CD4-positive, alpha-beta T cell treated with Interleukin-1 beta for 1 hour (primary cell): ENCODE measurements around the gene SACM1L.
"Not testable (repeated sequence)": the region's sequence is repeated elsewhere in the genome, so short reads cannot be mapped to it uniquely, and the experiment has no call there.

ENCODE experiments used
- DNase-seq, 2 donors: peaks; one replicate each; pipeline ENCODE4 v3.0.0-alpha.2; 2020 to 2022

The SACM1L gene

DNA sequence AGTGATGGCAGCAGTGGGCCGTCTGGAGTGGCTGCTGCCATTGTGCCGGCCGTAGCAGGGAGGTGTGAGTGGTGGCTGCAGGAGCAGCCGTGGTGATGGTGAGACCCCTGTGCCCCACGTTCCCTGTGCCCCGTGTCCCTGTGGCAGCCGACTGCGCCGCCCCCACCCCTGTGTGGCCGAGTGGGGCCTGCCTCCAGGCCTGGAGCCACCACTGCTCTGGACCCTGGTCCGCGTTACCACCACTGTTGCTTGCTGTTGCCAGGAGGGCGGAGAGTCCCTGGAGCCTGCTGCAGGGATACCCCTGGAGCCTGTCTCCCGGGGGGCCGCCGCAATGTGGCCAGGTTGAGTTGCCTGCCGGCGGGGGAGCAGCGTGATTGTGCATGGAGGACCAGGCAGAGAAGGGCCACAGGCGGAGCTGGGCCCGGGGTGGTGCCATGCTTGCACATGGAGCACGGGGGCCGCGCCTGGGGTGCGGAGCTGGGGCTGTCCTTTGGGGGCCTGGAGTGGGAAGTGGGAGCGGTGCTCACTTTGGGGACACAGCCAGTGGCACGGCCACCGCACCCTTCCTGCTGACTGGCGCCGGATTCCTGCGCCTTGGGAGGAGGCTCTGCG, 57.1 kb downstream of the SACM1L start:
- DNase-seq, result no peak

DNA sequence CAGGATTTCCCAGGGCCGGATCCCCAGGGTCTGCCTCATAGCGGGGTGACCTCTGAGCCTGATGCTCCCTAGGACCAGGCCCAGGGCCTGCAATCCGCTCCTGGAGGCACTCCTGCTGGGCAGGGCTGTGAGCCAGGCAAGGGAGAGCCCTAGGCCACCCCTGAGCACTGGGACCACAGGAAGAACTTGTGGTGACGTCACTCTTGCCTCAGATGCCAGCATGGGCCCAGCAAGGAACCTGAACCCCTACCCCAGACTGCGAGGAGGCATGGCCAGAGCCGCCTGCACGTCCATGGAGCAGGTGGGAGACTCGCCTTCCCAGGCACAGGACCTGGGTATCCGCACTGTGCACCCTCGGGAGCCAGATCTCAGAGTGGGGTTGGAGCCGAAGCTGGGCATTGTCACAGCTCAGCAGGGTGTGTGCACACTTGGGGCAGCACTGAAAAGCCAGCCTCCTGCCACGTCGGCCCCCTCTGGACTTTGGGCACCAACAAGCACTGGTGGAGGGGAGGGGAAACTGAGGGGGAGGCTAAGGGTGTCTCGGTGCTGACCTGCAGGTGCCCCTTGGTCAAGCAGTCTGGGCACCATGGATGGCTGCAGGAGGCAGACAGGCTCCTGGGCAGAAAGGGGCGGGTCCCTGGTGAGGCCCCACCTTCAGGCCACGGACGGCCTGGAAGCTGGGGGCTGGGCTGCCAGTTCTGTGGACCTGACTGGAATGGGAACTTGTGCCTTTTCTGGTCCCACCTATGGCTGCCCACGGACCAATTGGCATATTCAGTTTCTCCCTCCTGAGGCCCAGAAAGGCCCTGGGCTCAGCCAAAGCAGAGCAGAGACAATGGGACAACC, 57.8 kb downstream of the SACM1L start:
- no peak for DNase-seq

DNA sequence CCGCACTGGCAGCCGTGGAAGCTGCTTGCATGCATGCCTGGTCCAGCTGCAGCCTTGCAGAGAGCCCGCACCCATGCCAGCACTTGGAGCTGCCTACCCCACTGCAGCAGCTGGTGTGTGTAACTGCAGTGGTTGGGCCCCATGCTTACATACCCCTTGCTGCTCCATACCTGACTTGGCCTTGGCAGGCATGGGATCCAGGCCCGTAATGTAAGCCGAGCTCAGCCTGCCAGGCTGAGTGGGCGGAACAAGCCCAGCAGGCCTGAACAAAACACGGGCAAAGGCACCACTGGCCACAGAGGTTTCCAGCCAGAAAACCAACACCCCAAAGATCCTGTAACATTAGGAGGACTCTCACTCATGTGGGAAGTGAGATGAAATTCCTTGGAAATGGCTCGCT, 58.9 kb downstream of the SACM1L start:
- no peak for DNase-seq

DNA sequence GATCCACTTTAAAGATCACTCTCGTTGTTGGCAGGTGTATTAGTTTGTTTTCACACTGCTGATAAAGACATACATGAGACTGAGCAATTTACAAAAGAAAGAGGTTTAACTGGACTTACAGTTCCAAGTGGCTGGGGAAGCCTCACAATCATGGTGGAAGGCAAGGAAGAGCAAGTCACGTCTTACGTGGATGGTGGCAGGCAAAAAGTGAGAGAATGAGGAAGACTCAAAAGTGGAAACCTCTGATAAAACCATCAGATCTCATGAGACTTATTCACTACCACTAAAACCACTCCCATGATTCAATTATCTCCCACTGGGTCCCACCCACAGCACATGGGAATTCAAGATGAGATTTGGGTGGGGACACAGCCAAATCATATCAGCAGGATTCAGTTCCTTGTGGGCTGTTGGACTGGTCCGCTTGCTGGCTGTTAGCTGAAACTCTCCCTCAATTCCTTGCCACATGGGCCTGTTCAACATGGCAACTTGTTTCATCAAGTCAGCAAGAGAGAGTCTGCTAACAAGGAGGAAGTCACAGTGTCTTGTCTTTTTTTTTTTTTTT, 59.9 kb downstream of the SACM1L start:
- DNase-seq, result not testable (repeated sequence)

DNA sequence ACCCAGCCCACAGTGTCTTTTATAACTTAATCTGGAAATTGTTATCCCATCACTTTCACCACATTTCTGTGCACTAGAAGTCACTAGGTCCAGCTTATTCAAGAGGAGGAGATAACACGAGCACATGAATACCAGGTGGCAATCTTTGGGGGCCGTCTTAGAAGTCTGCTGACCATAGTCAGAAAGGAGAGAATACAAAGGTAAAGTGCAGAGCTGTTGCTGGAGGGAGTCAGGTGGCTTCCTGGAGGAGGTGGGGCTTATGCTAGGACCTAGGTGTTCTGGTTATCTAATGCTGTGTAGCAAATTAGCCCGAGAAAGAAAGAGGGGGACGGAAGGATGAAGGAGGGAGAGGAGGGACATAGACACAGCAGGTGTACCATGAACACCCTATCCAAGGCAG, 60.7 kb downstream of the SACM1L start:
- no peak for DNase-seq

DNA sequence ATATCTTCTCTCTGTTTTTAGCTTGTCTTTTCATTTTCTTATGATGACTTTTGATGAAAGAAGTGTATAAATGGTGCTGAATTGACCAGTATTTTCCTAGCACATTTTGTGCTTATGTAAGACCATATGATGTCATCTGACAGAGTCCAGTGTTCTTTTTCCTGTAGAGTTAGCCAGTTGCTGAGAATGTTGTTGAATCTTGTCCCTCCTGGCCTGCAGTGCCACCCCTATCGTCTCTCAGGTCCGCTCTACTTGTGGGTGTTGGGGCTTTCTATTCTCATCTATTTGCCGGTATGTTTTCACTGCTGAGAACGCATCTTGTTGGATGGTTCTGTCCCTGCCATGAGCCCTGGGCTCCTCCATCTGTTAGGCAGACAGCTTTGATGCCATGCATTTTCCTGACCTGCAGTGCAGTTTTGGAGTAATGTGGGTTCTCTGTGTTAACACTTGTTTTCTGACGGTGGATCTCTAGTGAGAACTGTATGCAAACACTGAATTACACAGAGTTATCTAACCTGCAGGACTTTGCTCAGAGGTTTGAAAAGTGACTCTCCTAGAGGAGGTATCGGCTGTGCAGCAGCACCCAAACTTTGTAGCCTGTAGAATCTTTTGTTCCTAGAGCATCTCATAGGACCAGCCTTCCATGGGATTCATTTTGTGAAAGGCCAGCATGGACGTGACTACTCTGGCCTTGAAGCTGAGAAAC, 62.5 kb downstream of the SACM1L start:
- DNase-seq, result no peak

DNA sequence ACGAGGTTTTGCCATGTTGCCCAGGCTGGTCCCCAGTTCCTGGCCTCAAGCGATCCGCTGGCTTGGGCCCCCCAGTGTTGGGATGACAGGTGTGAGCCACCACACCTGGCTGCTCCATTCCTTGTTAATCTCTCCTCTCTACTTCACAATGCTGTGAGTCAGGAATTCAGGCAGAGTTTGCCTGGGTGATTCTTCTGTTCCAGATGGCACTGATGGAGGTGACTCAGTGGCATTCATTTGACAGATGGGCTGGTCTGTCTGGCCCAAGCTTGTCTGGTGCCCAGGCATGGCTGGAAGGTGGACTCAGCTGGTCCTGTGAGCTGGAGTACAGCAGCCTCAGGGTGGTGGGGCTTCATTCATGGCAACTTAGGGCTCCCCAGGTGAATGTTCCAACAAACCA, 63.9 kb downstream of the SACM1L start:
- DNase-seq, result no peak

DNA sequence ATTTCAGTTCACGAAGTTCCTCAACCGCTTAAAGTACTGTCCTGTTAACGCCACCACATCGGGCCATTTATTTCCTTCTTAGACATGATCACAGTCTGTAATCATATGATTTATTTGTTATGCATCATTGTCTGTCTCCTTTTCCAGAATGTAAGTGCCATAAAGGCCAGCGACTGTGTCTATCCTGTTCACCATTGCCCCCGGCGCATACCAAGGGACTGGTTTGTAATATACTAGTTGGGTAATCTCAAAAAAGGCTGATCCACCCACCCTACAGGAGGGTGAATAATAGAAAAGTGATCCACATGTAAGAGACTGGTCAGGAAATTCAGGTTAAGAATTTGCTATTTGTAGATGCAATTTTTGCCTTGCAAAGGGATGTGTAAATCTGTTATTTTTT, 65.3 kb downstream of the SACM1L start:
- no peak for DNase-seq

DNA sequence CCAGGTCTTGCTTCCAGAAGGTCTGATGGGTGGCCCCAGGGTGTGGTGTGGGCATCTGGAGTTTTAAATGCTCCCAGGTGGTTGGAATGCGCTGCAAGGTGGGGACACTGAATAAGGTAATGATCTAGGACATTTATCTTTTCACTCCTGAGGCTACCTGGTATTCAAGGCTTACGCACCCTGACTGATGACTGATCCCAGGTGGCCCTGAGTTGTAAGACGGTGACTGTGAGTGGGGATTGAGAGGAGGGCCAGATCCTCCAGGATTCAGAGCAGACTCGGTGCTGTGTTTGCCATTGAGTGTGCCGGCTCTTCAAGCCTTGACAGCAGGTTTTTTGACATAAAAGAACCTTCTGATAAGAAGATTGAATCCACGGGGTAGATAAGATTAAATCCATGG, 66.9 kb downstream of the SACM1L start:
- DNase-seq, result no peak

DNA sequence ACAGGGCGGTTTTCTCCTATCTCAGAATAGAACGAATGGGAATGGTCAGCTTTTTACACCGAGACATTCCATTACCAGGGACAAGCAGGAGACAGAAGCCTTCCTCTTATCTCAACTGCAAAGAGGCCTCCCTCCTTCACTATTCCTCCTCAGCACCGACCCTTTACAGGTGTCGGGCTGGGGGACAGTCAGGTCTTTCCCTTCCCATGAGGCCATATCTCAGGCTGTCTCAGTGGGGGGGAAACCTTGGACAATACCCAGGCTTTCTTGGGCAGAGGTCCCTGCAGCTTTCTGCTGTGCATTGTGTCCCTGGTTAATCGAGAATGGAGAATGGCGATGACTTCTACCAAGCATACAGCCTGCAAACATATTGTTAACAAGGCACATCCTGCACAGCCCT, 67.9 kb downstream of the SACM1L start:
- DNase-seq, result not testable (repeated sequence)

DNA sequence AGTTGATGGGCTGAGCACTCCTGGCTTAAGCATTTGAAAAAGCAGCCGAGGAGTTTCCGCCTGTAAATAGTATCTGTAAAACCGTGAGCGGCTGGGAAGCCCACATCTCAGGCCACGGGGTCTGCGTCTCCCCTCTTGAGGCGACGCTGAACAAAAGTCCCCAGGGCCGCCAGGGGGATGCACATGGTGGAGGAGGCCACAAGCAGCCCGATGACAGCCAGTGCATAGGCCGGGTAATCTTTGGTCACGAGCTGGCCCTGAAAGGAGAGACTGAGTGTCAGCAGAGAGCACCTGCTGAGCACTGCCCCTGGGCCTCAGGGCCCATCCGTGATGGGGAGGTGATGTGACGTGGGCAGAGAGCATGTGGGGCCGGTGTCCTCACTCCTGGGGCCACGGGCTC, 69.7 kb downstream of the SACM1L start:
- DNase-seq, result no peak

DNA sequence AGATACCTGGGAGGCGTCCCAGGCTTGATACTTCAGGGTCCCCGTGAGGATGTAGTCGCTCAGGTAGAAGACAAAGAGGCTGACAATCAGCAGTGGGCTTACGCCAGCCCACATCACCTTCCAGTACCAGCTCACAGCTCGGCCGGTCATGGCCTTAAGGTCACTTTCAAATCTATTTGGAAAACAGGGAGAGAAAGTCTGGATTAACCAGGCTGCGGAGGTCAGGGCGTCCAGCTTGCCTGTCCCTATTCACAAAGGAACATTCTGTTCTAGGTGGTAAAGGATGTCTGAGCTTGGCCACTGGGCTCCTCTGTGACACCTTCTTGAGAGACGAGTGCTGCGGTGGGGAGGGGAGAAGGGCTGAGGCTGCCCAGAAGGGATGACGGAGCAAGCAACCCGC, 70.7 kb downstream of the SACM1L start:
- DNase-seq, result no peak

DNA sequence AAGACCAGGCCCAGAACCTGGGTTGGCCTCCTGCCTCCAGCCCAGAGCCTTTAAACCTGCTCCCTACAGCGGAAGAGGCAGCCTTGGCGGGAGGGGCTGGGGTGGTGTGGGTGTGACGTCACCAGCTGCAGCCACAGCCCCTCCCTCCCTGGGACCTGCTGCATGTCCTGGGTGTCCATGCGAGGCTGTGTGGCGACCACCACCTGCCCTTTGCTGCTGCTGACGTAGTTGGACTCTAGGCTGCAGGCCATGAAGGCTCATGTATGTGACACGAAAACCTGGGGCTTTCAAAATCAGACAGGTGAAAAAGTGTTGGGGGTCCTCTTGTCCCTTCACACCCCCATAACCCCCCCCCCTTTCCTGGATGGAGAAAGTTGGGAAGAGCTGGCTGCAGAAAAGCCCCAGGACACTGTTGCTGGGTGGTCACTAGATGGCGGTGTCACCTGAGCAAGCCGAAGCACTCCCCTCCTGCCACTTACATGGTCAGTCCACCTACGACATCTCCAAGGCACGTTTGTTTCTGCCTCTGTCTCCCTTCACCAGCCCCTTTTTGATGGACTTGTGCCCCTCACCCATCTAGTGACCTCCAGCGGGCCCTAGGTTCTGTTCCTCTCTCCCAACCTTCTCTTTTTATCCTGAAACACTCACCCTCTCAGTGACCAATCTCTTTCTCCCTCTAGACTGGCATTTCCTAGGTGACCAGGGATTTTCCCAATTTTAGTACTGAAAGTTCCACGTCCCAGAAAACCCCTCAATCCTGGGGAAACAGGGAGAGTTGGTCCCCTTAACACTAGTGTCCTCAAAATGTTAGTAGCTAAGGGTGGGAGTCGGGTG, 71.9 kb downstream of the SACM1L start:
- peak; percentile 46 for DNase-seq

DNA sequence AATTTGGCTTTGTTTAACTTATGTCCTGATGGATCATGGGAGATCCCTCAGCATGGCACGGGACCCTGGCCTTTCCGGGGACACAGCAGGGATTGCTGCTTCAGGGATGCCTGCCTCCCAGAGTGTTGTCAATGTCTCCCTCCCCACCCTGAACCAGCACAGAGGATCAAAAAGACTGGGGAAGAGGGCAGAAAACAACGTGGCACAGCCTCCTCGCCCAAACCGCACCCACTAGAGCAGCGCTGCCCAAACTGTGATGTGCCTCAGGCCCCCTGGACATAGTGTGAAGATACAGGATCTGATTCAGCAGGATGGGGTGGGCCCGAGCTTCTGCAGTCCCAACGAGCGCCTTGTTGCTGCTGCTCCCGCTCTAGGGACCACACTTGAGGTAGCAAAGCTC, 72.6 kb downstream of the SACM1L start:
- DNase-seq, result no peak

DNA sequence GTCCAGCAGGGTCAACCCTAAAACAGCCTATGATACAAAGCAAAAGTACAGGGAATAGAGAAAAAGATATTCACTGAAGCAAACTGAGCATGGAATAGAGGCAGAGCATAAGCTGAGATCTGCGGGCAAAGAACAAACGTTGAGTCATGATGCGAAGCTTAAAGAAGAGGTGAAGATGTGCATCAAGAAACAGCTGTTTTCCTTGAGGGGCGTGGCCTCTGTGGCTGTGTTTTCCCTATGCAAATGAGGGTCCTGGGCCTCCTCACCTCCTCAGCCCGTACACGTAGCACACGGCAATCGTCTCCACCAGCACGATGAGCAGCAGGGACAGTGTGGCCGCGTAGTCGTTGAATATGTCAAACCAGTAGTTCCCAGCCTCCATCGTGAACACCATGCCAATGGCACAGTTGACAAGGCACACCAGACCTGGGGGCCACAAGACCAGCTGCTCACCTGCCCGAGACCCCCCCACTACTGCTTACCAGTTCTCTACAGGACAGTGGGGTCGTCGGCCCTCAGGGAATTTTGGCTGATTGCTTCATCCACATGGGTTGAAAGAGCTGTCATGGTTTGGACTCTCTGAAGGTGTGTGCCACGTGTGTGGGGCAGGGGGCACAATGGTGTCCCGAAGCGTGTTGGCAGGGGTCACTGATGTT, 73.6 kb downstream of the SACM1L start:
- no peak for DNase-seq

DNA sequence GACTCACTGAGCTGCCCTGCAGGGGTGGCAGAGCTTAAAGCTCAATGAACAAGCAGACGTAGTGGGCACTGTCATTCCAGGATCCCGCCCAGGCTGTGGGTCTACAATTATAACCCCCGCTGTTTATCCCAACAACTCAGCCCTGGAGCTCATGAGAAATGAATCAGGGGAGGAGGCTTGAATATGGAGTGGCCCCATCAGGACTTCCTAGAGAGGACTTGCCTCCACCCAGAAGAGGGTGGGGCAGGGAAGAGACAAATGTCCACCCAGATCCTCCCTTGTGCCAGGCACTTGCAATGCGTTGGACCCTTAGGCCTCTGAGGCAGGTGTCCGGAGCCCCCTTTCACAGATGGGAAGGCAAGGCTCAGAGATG, 74.1 kb downstream of the SACM1L start:
- no peak for DNase-seq

DNA sequence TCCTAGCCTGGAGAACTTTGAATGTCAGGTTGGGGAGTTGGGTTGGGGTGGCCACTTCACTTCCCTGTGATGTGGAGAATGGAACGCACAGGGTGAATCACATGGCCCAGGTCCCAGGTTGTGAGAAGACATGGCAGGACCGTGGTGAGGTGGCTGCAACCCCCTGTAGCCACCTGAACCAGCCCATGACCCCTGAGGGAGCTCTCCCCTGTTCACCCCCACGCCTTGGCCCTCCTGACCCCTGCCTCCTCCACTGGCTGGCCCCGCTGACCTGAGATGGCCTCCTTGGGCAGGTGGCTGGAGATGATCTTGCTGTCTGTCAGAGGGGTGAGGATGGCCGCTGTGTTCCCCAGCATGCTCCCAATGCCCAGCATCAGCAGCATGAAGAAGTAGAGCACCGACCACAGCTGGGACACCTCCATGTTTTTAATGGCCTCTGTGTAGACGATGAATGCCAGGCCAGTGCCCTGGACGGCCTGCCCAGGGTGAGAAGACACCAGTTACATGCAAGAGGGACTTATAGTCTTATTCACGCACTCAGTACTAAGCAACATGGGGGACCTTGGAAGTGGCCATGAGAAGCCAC, 76.2 kb downstream of the SACM1L start:
- no peak for DNase-seq

DNA sequence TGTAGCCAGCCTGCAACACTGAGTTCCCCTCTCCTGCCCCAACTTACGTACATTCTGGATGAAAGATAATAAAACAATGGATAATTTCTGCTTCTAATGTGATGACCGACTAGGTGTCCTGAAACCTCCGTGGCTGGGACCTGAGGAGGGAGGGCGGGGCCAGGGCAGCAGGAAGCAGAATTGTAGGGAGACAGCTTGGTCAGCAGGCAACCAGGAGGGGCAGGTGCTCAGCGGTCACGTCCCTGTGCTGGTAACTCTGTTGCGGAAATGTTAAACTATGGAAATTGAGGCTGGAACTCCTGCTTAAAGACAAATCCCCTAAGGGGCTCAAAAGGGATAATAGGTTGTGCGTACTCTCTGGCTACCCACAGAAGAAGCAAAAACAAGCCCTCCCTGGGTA, 76.8 kb downstream of the SACM1L start:
- no peak for DNase-seq

DNA sequence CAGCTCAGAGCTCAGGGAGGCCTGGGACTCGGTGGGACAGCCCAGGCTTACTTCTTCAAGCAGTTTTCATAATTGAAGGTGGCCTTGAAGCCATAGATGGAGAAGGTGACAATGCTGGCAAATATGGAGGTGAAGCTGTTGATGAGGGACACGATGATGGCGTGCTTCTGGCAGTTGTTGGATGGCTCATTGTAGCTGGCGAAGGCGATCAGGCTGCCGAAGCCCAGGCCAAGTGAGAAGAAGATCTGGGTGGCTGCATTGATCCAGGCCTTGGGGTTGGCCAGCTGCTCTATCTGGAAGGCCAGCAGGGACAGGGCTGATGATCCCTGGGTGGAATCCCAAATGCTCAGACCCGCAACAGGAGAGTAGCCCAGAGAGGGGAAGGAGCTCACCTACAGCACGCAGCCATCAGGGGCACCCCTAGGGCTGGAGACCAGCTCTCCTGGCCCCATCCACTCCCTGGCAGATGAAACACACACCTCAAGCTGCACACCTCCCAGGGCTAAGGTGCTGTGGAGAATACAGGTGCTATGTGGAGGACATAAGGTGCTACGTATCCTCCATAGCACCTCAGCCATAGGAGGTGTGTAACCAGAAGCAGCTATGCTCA, 82.1 kb downstream of the SACM1L start:
- no peak for DNase-seq

DNA sequence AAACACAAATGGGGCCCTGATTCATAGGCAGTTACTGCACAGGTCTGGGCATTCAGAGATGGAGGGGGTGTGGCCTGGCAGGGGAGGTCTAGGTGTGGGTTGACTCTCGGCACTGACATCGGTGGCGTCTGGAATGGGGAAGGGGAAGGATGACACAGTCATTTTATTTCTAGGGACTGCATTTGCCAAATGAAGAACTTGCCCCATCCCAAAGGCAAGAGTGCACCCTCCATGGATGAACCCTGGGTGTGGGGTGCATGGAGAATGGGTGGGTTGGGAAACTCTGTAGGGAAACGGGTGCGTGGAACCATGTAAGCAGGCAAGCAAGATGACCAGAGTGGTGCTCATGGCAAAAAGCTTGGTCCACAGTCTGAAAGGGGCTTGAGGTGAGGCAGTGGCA, 82.6 kb downstream of the SACM1L start:
- no peak for DNase-seq

DNA sequence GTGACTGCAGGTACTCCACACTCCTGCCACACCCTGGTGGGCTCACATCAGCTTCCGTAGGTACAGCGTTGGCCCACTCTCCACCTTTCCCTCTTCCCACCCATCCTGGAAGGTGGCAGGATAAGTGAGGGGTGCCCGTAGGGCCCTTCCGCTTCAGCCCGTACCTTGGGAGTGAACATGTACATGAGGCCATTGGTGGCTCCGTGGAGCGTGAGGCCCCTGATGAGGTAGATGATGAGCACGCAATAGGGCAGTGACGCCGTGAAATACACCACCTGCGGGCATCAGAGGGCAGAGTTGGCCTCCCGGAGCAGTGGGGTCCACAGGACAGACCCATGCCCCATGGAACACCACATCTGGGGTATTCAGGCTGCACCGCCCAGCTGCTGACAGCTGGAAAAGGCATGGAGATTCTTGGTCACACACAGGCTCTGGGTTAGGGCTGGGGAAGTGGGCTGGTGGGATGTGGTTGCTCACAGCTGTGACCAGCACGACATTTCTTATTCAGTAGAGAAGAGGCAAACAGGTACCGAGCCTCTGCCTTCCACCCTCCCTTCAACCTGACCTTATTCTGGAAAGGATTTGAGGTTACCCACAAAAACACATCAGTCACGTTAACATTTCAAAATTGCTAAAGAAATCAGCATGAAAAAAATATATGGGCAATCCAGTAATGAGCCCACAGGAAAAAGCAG, 83.3 kb downstream of the SACM1L start:
- DNase-seq, result no peak
